Astrocyte (in vitro differentiated cells and primary cell): Measurements from ENCODE around the gene CHMP1A. TPM values are rescaled to one million over a fixed set of nuclear protein-coding genes. Genes with fewer than 3 reads are reported as not detected.
A peak's percentile ranks its signal among the peaks of the same experiment; 100 is the strongest.

Experiments
- DNase-seq: peaks from one replicate; pipeline ENCODE4 v3.0.0-alpha.2; 2010; ENCODE audit warnings: low read depth
- FAIRE-seq: peaks from 2 replicates; lab custom pipeline; 2011; peaks lifted over from hg19 to GRCh38; lab: Jason Lieb, UNC
- H2AFZ ChIP-seq: 2 replicates; pipeline ENCODE4 v1.6.0; 2012; ENCODE audit warnings: low read depth, low read length, inconsistent platforms
- H3K27ac ChIP-seq: 2 replicates; pipeline ENCODE4 v1.5.1; 2011; ENCODE audit warnings: low read depth, low read length, inconsistent platforms
- H3K27me3 ChIP-seq: 2 replicates; pipeline ENCODE4 v1.6.0; 2011; ENCODE audit warnings: low read length, inconsistent platforms; ENCODE audit not compliant: insufficient read depth
- H3K36me3 ChIP-seq: 2 replicates; pipeline ENCODE4 v1.5.1; 2011; ENCODE audit warnings: low read length, inconsistent platforms; ENCODE audit not compliant: insufficient read depth
- H3K4me1 ChIP-seq: 2 replicates; pipeline ENCODE4 v1.5.1; 2011; ENCODE audit warnings: low read length, inconsistent platforms; ENCODE audit not compliant: insufficient read depth
- H3K4me2 ChIP-seq: 2 replicates; pipeline ENCODE4 v1.6.0; 2012; ENCODE audit warnings: low read length, inconsistent platforms
- H3K4me3 ChIP-seq: 2 replicates; pipeline ENCODE4 v1.5.1; 2011; ENCODE audit warnings: low read depth, mild to moderate bottlenecking, low read length, inconsistent platforms; ENCODE audit not compliant: insufficient read depth
- H3K79me2 ChIP-seq: 2 replicates; pipeline ENCODE4 v1.6.0; 2012; ENCODE audit warnings: mild to moderate bottlenecking, low read length, inconsistent platforms; ENCODE audit not compliant: insufficient read depth
- H3K9ac ChIP-seq: 2 replicates; pipeline ENCODE4 v1.6.0; 2012; ENCODE audit warnings: mild to moderate bottlenecking, low read length, inconsistent platforms
- H3K9me3 ChIP-seq: 2 replicates; pipeline ENCODE4 v1.5.1; 2012; ENCODE audit warnings: low read depth, mild to moderate bottlenecking, low read length, inconsistent platforms; ENCODE audit not compliant: insufficient read depth
- H4K20me1 ChIP-seq: 2 replicates; pipeline ENCODE4 v1.6.0; 2012; ENCODE audit warnings: low read length, inconsistent platforms; ENCODE audit not compliant: insufficient read depth
- H3K27ac Mint-ChIP-seq: one replicate; pipeline ENCODE4 v1.8.0; 2021; ENCODE audit warnings: mild to moderate bottlenecking, mixed read lengths; ENCODE audit not compliant: unreplicated experiment
- H3K27me3 Mint-ChIP-seq: one replicate; pipeline ENCODE4 v1.8.0; 2021; ENCODE audit warnings: low read depth, mixed read lengths; ENCODE audit not compliant: unreplicated experiment
- H3K36me3 Mint-ChIP-seq: one replicate; pipeline ENCODE4 v1.8.0; 2021; ENCODE audit warnings: low read depth, mixed read lengths; ENCODE audit not compliant: unreplicated experiment
- H3K4me1 Mint-ChIP-seq: one replicate; pipeline ENCODE4 v1.8.0; 2021; ENCODE audit warnings: low read depth, mixed read lengths; ENCODE audit not compliant: unreplicated experiment
- H3K4me3 Mint-ChIP-seq: one replicate; pipeline ENCODE4 v1.8.0; 2021; ENCODE audit warnings: mild to moderate bottlenecking, moderate library complexity, mixed read lengths; ENCODE audit not compliant: unreplicated experiment
- H3K9me3 Mint-ChIP-seq: one replicate; pipeline ENCODE4 v1.8.0; 2021; ENCODE audit warnings: mild to moderate bottlenecking, mixed read lengths; ENCODE audit not compliant: unreplicated experiment
- CTCF ChIP-seq: IDR thresholded peaks from 2 replicates; pipeline ENCODE4 v1.5.1; 2011; ENCODE audit warnings: low read depth, mild to moderate bottlenecking, inconsistent platforms, low read length, moderate library complexity; ENCODE audit not compliant: insufficient read depth
- EZH2 ChIP-seq: IDR thresholded peaks from 2 replicates; pipeline ENCODE4 v1.6.1; 2012; ENCODE audit warnings: mild to moderate bottlenecking, low read length, inconsistent platforms; ENCODE audit not compliant: insufficient read depth
- total RNA-seq: library from RNA; stranded (reverse); gene quantifications from 2 replicates; pipeline ENCODE4 v1.2.1, GENCODE V29; 2021

Gene CHMP1A
- total RNA-seq, 1 donor from 2014 or later: 85.7 TPM

GRCh38 chr16:89610108-89610453 is 47.4 kb downstream of the CHMP1A start:
- peaks cover 16% of the 10 kb centered on the region for H3K27me3 Mint-ChIP-seq
- H3K27ac ChIP-seq: no peak overlapping the region
- H3K27ac Mint-ChIP-seq: no peak overlapping the region
- peaks cover 7% of the 10 kb centered on the region for H3K4me1 ChIP-seq
- H3K9me3 Mint-ChIP-seq: no peaks in the 10 kb centered on the region
- TF ChIP-seq CTCF (no peak), EZH2 (no peak)
- no peak overlapping the region for H3K4me3 Mint-ChIP-seq
- H3K79me2 ChIP-seq: no peaks in the 10 kb centered on the region
- H3K4me2 ChIP-seq: no peak overlapping the region
- no peak for FAIRE-seq
- H2AFZ ChIP-seq: no peak overlapping the region
- H4K20me1 ChIP-seq: no peaks in the 10 kb centered on the region
- H3K4me3 ChIP-seq: no peak overlapping the region
- no peaks in the 10 kb centered on the region for H3K36me3 Mint-ChIP-seq
- H3K4me1 Mint-ChIP-seq: peaks cover 4% of the 10 kb centered on the region
- H3K9me3 ChIP-seq: no peaks in the 10 kb centered on the region
- no peaks in the 10 kb centered on the region for H3K27me3 ChIP-seq
- H3K9ac ChIP-seq: no peak overlapping the region
- H3K36me3 ChIP-seq: no peaks in the 10 kb centered on the region
- DNase-seq: no peak

- Histone ChIP-seq H3K4me2 (no peak overlapping the region), H3K27me3 (no peaks in the 10 kb centered on the region), H3K36me3 (no peaks in the 10 kb centered on the region), H4K20me1 (no peaks in the 10 kb centered on the region), H3K9me3 (no peaks in the 10 kb centered on the region), H3K79me2 (no peaks in the 10 kb centered on the region), H3K4me1 (peaks cover 8% of the 10 kb centered on the region), H3K27ac (no peak overlapping the region), H2AFZ (no peak overlapping the region), H3K4me3 (no peak overlapping the region), H3K9ac (no peak overlapping the region)
- H3K36me3 Mint-ChIP-seq: no peaks in the 10 kb centered on the region
- no peak for TF ChIP-seq EZH2
- no peak for TF ChIP-seq CTCF
- H3K4me1 Mint-ChIP-seq: peaks cover 5% of the 10 kb centered on the region
- H3K27ac Mint-ChIP-seq: peak overlapping the region; percentile 1
- H3K27me3 Mint-ChIP-seq: peaks cover 16% of the 10 kb centered on the region
- DNase-seq: no peak
- no peak for FAIRE-seq
- no peak overlapping the region for H3K4me3 Mint-ChIP-seq
- no peaks in the 10 kb centered on the region for H3K9me3 Mint-ChIP-seq
Observed at GRCh38 chr16:89607937-89608740, 49.4 kb downstream of the CHMP1A start.

DNA sequence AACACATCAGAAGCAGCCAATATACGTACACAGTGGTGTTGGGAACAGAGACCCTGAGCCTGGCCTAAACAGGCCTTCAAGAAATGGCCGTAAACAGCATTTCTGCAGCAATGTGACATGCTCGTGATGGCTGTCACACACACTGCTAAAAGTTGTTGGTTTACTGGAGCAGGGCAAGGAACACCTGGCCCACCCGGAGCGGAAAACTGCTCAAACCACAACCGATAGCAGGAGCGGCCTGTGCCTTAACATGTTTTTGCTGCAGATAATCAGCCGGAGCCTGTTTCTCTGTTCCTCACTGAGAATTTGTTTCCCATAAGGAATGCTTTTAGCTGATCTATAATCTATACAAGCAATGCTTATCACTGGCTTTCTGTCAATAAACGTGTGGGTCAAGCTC is 50.1 kb downstream of the CHMP1A start:
- peaks cover 11% of the 10 kb centered on the region for H3K27me3 Mint-ChIP-seq
- Histone ChIP-seq H3K4me1 (peaks cover 13% of the 10 kb centered on the region), H4K20me1 (no peaks in the 10 kb centered on the region), H3K9ac (no peak overlapping the region), H3K79me2 (no peaks in the 10 kb centered on the region), H3K27me3 (no peaks in the 10 kb centered on the region), H3K9me3 (no peaks in the 10 kb centered on the region), H3K36me3 (no peaks in the 10 kb centered on the region), H3K4me3 (no peak overlapping the region), H3K27ac (no peak overlapping the region), H2AFZ (no peak overlapping the region), H3K4me2 (no peak overlapping the region)
- no peaks in the 10 kb centered on the region for H3K36me3 Mint-ChIP-seq
- no peaks in the 10 kb centered on the region for H3K9me3 Mint-ChIP-seq
- FAIRE-seq (no peak), DNase-seq (no peak)
- TF ChIP-seq EZH2 (no peak), CTCF (no peak)
- H3K27ac Mint-ChIP-seq: peak overlapping the region; percentile 1
- no peak overlapping the region for H3K4me3 Mint-ChIP-seq
- H3K4me1 Mint-ChIP-seq: peaks cover 5% of the 10 kb centered on the region
